HL-60/S4 treated with phorbol 12-myristate 13-acetate at 8.2 ng/mL for 4 days and 3 days (cell line): ENCODE data around the gene FXYD7.
"Not testable (repeated sequence)": the region's sequence is repeated elsewhere in the genome, so short reads cannot be mapped to it uniquely, and the experiment has no call there.

ENCODE experiments used
- in situ Hi-C: fragments of 300-500 bp; cut with MboI; formaldehyde crosslinking; loops from 2 replicates; pipeline ENCODE4 v1.15.0; 2022; ENCODE audit warnings: low sequenced_read_pairs

The FXYD7 gene

DNA sequence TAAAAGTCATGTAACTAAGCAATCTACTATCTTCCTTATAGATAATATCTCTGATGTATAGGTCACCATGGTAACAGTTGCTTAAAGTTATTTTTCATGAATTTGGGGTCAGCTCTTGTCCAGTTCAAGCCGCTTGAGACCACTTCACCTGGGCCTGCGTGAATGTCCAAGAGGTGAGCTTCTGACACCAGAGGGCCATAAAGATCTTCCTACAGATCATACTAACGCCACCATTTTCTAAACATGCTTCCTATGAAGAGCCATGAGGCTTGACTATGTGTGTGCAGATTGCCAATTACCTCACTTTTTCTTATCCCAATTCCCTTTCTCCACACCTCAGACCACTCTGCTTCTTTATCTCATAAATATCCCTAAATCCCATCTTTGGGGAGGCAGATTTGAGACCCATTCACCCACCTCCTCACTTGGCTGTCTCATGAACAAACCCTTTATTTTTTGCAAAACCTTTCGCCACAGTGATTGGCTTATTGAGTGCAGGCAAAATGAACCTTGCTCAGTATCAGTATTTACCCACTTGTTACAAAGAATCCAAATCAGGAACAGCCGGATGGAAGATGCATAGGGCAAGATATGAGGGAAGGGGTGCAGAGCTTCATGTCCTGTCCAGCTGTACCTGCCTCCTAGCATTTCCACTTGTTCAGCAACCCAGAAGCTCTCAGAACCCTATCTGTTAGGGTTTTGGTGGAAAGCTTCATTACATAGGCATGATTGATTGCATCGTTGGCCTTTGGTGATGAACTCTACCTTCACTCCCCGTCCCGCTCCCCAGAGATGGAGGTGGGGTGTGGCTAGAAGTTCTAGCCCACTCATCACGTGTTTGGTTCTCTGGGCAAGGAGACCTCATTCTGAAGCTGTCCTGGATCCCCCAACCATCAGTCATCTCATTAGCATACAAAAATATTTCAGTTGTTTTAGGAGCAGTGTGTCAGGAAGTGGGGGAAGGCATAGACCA is 51.2 kb downstream of the FXYD7 start:
- in situ Hi-C loops, result no loop called here

DNA sequence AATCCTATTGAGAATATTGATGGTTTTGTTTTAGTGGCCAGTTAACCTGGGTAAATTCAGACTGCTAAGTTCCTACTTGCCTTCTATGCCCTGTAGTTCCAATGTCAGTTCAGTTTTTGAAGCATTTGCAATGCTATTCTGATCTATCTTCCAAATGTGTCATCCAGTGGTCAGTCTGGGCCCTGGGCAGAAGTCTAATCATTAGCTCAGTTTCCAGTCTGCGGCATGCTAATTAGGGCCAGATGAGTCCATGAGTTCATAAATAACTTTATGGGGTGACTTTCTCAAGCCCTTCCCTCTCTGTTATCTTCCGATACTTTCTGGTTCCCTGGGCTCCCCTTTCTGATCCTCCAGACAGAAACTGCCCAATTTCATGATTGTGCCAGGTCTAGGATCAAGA is 52.8 kb downstream of the FXYD7 start:
- in situ Hi-C loops, result no loop called here

DNA sequence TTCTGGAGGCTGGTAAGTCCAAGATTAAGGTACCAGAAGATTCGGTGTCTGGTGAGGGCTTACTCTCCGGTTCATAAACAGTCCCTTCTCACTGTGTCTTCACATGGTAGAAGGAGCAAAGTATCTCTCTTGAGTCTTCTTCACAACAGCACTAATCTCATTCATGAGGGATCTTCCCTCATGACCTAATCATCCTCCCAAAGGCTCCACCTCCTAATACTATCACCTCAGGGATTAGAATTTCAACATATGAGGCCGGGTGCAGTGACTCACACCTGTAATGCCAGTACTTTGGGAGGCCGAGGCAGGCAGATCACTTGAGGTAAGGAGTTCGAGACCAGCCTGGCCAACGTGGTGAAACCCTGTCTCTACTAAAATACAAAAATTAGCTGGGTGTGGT is 53.8 kb downstream of the FXYD7 start:
- in situ Hi-C loops, result not testable (repeated sequence)

DNA sequence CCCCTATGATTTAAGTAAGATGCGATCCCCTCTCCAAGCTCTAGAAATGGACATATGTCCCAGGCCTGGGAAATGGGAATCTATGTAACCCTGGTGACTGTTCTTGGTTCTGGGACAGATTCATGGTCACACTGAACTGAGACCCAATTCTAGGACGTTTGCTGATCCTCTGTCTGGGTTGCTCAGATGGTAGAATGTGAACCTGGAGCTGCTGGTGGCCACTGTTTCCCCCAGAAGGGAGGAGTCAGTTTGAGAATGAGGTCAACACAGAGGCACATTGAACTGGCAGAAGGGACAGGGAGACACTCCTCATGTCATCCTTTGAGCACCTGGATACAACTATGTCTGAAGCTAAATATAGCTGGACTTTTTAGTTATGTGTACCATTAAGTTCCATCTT is 56.4 kb downstream of the FXYD7 start:
- in situ Hi-C loops, result no loop called here

DNA sequence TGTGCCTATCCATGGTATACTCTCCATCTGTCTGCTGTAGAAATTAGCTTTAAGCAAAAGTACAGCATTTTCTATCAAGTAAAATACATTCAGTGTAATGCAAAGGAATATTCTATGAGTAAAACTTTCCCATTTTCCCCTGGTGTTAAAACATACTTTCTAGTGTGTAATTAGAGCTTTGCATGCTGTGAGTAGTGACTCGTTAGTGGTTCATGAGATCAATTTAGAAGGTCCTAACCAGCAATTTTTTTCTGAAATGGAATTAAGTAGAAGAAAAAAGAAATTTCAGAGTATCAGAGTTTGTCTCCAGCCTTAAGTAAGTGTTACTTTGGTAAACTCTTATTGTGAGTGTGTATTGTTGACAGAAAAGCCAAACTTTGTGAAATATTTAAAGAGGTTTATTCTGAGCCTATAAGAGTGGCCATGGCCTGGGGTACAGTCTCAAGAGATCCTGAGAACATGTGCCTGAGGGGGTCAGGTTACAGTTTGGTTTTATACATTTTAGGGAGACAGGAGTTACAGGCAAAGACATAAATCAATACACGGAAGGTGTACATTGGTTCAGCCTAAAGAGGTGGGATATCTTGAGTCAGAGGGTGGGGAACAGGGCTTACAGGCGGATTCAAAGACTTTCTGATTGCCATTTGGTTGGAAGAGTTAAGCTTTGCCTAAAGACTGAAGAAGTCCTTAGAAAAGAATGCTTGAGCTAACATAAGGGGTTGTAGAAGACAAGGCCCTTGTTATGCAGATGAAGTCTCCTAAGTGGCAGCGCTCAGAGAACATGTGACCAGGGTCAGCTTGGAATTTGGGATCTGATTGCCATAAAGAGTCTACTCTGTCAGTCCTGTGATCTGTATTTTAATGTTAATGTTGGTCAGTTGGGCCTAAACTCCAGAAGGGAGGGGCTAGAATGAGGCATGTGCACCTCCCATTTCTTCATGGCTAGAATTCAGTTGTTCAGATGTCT is 60.0 kb downstream of the FXYD7 start:
- in situ Hi-C loops, result no loop called here
